SU-DHL-6 (cell line): Measurements from ENCODE around the gene THAP7.

ENCODE experiments used
- H2AFZ ChIP-seq: fragments of 200-600 bp; sonication (generic); 2 replicates; pipeline ENCODE4 v1.6.1; 2014; ENCODE audit warnings: low read depth, mild to moderate bottlenecking, moderate library complexity, mixed read lengths, antibody characterized with exemption, low read length; ENCODE audit not compliant: severe bottlenecking
- H3F3A ChIP-seq: fragments of 200-600 bp; shearing (Covaris generic); 2 replicates; pipeline ENCODE4 v1.6.0; 2016; ENCODE audit warnings: antibody characterized with exemption, mild to moderate bottlenecking; ENCODE audit not compliant: insufficient read depth
- H3K27ac ChIP-seq: fragments of 200-600 bp; sonication (generic); 2 replicates; pipeline ENCODE4 v1.5.1; 2016; ENCODE audit warnings: low read depth, mild to moderate bottlenecking, low read length, moderate library complexity, mixed read lengths
- H3K27me3 ChIP-seq: fragments of 200-600 bp; sonication (generic), shearing (Covaris generic); 2 replicates; pipeline ENCODE4 v1.6.0; 2014; ENCODE audit warnings: mild to moderate bottlenecking, low read length
- H3K36me3 ChIP-seq: fragments of 200-600 bp; sonication (generic); 2 replicates; pipeline ENCODE4 v1.6.1; 2014; ENCODE audit warnings: mild to moderate bottlenecking, low read length, mixed read lengths
- H3K4me2 ChIP-seq: fragments of 300-600, 200-600 bp; shearing (Covaris generic), sonication (generic); 2 replicates; pipeline ENCODE4 v1.6.0; 2014; ENCODE audit warnings: low read length, low read depth, mild to moderate bottlenecking; ENCODE audit not compliant: poor library complexity, severe bottlenecking
- H3K4me3 ChIP-seq: fragments of 200-600 bp; sonication (generic); 2 replicates; pipeline ENCODE4 v1.5.1; 2014; ENCODE audit warnings: antibody characterized with exemption, low read length, mild to moderate bottlenecking, mixed read lengths; ENCODE audit not compliant: insufficient read depth, poor library complexity, severe bottlenecking
- H3K79me2 ChIP-seq: fragments of 200-600 bp; sonication (generic); 2 replicates; pipeline ENCODE4 v1.6.1; 2014; ENCODE audit warnings: mild to moderate bottlenecking, low read length, moderate library complexity; ENCODE audit not compliant: insufficient read depth
- H3K9ac ChIP-seq: fragments of 200-600 bp; sonication (generic); 2 replicates; pipeline ENCODE4 v1.7.0; 2014; ENCODE audit warnings: mild to moderate bottlenecking, low read length
- H3K9me2 ChIP-seq: fragments of 200-600 bp; sonication (generic); replicated peaks from 2 replicates; pipeline ENCODE4 v1.6.1; 2014; ENCODE audit warnings: low read length; ENCODE audit not compliant: insufficient read depth
- H3K9me3 ChIP-seq: fragments of 200-600 bp; sonication (generic); 2 replicates; pipeline ENCODE4 v1.6.1; 2014; ENCODE audit warnings: low read length, mixed read lengths; ENCODE audit not compliant: insufficient read depth
- H4K20me1 ChIP-seq: fragments of 200-600 bp; sonication (generic); 2 replicates; pipeline ENCODE4 v1.6.1; 2014; ENCODE audit warnings: low read depth, mild to moderate bottlenecking, antibody characterized with exemption, low read length, moderate library complexity, mixed read lengths
- CTCF ChIP-seq: fragments of 200-600 bp; sonication (generic); IDR thresholded peaks from one replicate; pipeline ENCODE4 v1.5.1; 2017; ENCODE audit warnings: antibody characterized with exemption, mild to moderate bottlenecking, low read length, moderate library complexity; ENCODE audit not compliant: insufficient read depth, poor library complexity, severe bottlenecking
- EZH2phosphoT487 ChIP-seq: fragments of 200-600 bp; sonication (generic), shearing (Covaris generic); conservative IDR thresholded peaks from 2 replicates; pipeline ENCODE4 v1.6.1; 2018; ENCODE audit warnings: mild to moderate bottlenecking, antibody characterized with exemption, low read length, moderate library complexity, mixed read lengths

THAP7 gene

GRCh38 chr22:21031545-21032036, 29.7 kb upstream of the THAP7 start:
- no peak for TF ChIP-seq EZH2phosphoT487
- no peak for TF ChIP-seq CTCF
- Histone ChIP-seq H3K79me2 (no peaks in the 10 kb centered on the region), H3K36me3 (no peaks in the 10 kb centered on the region), H3K27ac (no peak overlapping the region), H3K9me2 (no peaks in the 10 kb centered on the region), H3K9ac (no peak overlapping the region), H3K4me3 (no peak overlapping the region), H3K9me3 (no peaks in the 10 kb centered on the region), H3F3A (no peaks in the 10 kb centered on the region), H2AFZ (no peak overlapping the region), H4K20me1 (no peaks in the 10 kb centered on the region), H3K27me3 (no peaks in the 10 kb centered on the region), H3K4me2 (no peak overlapping the region)

- H3K4me3 ChIP-seq: no peak overlapping the region
- H3K27ac ChIP-seq: no peak overlapping the region
- H3K9ac ChIP-seq: no peak overlapping the region
- no peaks in the 10 kb centered on the region for H3K27me3 ChIP-seq
- no peaks in the 10 kb centered on the region for H4K20me1 ChIP-seq
- no peak overlapping the region for H3K4me2 ChIP-seq
- H3K36me3 ChIP-seq: no peaks in the 10 kb centered on the region
- no peaks in the 10 kb centered on the region for H3K9me2 ChIP-seq
- no peak for TF ChIP-seq EZH2phosphoT487
- TF ChIP-seq CTCF: no peak
- no peaks in the 10 kb centered on the region for H3K79me2 ChIP-seq
- H2AFZ ChIP-seq: no peak overlapping the region
- no peaks in the 10 kb centered on the region for H3K9me3 ChIP-seq
- H3F3A ChIP-seq: no peaks in the 10 kb centered on the region
Observed at GRCh38 chr22:21030621-21031544, 29.0 kb upstream of the THAP7 start.

GRCh38 chr22:21030032-21030431, 28.1 kb upstream of the THAP7 start:
- no peak overlapping the region for H3K4me3 ChIP-seq
- no peak overlapping the region for H2AFZ ChIP-seq
- H3K9me2 ChIP-seq: no peaks in the 10 kb centered on the region
- no peak overlapping the region for H3K4me2 ChIP-seq
- H3K27me3 ChIP-seq: no peaks in the 10 kb centered on the region
- TF ChIP-seq CTCF: no peak
- TF ChIP-seq EZH2phosphoT487: no peak
- no peaks in the 10 kb centered on the region for H3K79me2 ChIP-seq
- no peaks in the 10 kb centered on the region for H3F3A ChIP-seq
- no peak overlapping the region for H3K27ac ChIP-seq
- no peaks in the 10 kb centered on the region for H3K36me3 ChIP-seq
- no peak overlapping the region for H3K9ac ChIP-seq
- no peaks in the 10 kb centered on the region for H4K20me1 ChIP-seq
- no peaks in the 10 kb centered on the region for H3K9me3 ChIP-seq
